ENCODE measurements around the gene RALB. TPM values are rescaled to one million over a fixed set of nuclear protein-coding genes. Genes with fewer than 3 reads are reported as not detected.

Gene RALB
- total RNA-seq, 1 experiment from 2014 or later, result 24.6 TPM

DNA sequence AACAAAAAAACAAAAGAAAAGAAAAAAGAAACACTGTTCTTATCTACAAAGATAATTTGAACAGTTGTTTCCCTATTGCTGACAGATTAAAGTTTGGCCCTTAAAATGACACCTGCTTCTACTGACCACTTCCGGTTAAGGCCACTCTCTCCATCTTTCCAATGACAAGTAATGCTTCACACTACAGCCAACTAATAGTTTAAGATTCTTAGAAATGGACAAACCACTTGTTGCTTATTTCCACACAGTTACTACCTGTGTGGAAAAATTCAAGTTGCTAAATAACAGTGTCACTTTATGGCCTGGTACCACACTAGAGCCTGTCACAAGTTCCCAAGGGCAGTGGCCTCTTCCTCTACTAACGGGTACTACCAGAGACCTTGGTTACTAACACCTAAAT is 31.9 kb upstream of the RALB start:
- Histone ChIP-seq H4K8ac (replicated peaks; ENCODE audit: insufficient read length, low read depth, low read length) (no peak overlapping the region), H3K79me2 (ENCODE audit: insufficient read depth, low read length) (no peaks in the 10 kb centered on the region; the same call in 1 of the 2 replicates), H3K56ac (ENCODE audit: insufficient read length, low read depth, low read length) (no peak overlapping the region), H3K14ac (ENCODE audit: insufficient read depth, low read length) (no peak overlapping the region), H3K4me1 (ENCODE audit: insufficient read depth, low read length) (no peaks in the 10 kb centered on the region), H2AFZ (ENCODE audit: low read length) (no peak overlapping the region), H3K9me3 (ENCODE audit: control insufficient read depth, low read depth, low read length) (peaks cover 4% of the 10 kb centered on the region), H3K23ac (ENCODE audit: insufficient read length, low read depth, low read length) (no peak overlapping the region), H3K27ac (ENCODE audit: insufficient read length, low read depth, low read length) (no peak overlapping the region), H2BK5ac (ENCODE audit: insufficient read length, low read length) (no peak overlapping the region), H3K4me2 (ENCODE audit: insufficient read depth, insufficient read length, low read length) (no peak overlapping the region), H2BK12ac (ENCODE audit: insufficient read length, low read depth, low read length) (no peak overlapping the region), H3K23me2 (ENCODE audit: insufficient read length, low read depth, low read length, poor library complexity, severe bottlenecking) (no peaks in the 10 kb centered on the region), H4K5ac (ENCODE audit: insufficient read length, low read depth, low read length) (no peak overlapping the region), H2AK5ac (ENCODE audit: insufficient read length, low read length) (no peak overlapping the region), H3K9ac (ENCODE audit: extremely low read depth, insufficient read length, low read length) (no peak overlapping the region), H3K79me1 (ENCODE audit: insufficient read depth, low read depth, low read length, poor library complexity, severe bottlenecking) (no peaks in the 10 kb centered on the region), H3K27me3 (ENCODE audit: insufficient read depth, low read length) (peaks cover 10% of the 10 kb centered on the region; the same call in 1 of the 2 replicates), H2BK20ac (ENCODE audit: low read depth, low read length, poor library complexity, severe bottlenecking) (no peak overlapping the region), H3K18ac (ENCODE audit: insufficient read length, low read depth, low read length) (no peak overlapping the region), H2BK15ac (ENCODE audit: low read depth, low read length) (no peak overlapping the region), H3T11ph (ENCODE audit: low read length) (no peak overlapping the region), H3K4ac (ENCODE audit: low read depth, low read length) (no peak overlapping the region), H4K20me1 (ENCODE audit: control insufficient read depth, insufficient read depth, insufficient read length) (peaks cover 5% of the 10 kb centered on the region), H2BK120ac (ENCODE audit: low read depth, low read length, poor library complexity, severe bottlenecking) (no peak overlapping the region), H4K91ac (ENCODE audit: insufficient read length, low read depth, low read length) (no peak overlapping the region)
- WGBS (ENCODE audit: extremely low coverage, insufficient read length, low lambda C conversion rate), result no CpG with 5 or more reads among the region's 2 CpGs
- TF ChIP-seq, protein P1, sequence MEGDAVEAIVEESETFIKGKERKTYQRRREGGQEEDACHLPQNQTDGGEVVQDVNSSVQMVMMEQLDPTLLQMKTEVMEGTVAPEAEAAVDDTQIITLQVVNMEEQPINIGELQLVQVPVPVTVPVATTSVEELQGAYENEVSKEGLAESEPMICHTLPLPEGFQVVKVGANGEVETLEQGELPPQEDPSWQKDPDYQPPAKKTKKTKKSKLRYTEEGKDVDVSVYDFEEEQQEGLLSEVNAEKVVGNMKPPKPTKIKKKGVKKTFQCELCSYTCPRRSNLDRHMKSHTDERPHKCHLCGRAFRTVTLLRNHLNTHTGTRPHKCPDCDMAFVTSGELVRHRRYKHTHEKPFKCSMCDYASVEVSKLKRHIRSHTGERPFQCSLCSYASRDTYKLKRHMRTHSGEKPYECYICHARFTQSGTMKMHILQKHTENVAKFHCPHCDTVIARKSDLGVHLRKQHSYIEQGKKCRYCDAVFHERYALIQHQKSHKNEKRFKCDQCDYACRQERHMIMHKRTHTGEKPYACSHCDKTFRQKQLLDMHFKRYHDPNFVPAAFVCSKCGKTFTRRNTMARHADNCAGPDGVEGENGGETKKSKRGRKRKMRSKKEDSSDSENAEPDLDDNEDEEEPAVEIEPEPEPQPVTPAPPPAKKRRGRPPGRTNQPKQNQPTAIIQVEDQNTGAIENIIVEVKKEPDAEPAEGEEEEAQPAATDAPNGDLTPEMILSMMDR (conservative IDR thresholded peaks at IDR 0.05), result no peak
- Mint-ChIP-seq H3K36me3 (ENCODE audit: insufficient read depth in 1 of 3, low read depth in 3 of 3) (peaks cover 10 to 25% (median 23%) of the 10 kb centered on the region in 3 experiments), H3K27me3 (ENCODE audit: low read depth) (peaks cover 36% of the 10 kb centered on the region), H3K27ac (no peak overlapping the region), H3K4me1 (peaks cover 29 to 34% of the 10 kb centered on the region in 2 experiments), H3K4me3 (no peak overlapping the region), H3K9me3 (peaks cover 6 to 9% of the 10 kb centered on the region in 2 experiments)
- DNase-seq, result no peak

Measured in H9 (cell line).